Astrocyte (in vitro differentiated cells and primary cell): ENCODE data around the gene PPM1H.

ENCODE experiments used
- CTCF ChIP-seq: IDR thresholded peaks from 2 replicates; pipeline ENCODE4 v1.5.1; 2011; ENCODE audit warnings: low read depth, mild to moderate bottlenecking, inconsistent platforms, low read length, moderate library complexity; ENCODE audit not compliant: insufficient read depth
- EZH2 ChIP-seq: IDR thresholded peaks from 2 replicates; pipeline ENCODE4 v1.6.1; 2012; ENCODE audit warnings: mild to moderate bottlenecking, low read length, inconsistent platforms; ENCODE audit not compliant: insufficient read depth

- TF ChIP-seq CTCF: no peak
- TF ChIP-seq EZH2: no peak
Observed at GRCh38 chr12:62779488-62779887, 155.5 kb downstream of the PPM1H start.
